ENCODE data around the gene HCAR3. TPM values are rescaled to one million over a fixed set of nuclear protein-coding genes. Genes with fewer than 3 reads are reported as not detected.
"Not testable (repeated sequence)": the region's sequence is repeated elsewhere in the genome, so short reads cannot be mapped to it uniquely, and the experiment has no call there.

HCAR3 gene
- total RNA-seq, 1 experiment from 2014 or later, result not detected

- in situ Hi-C loops (cut with HindIII; ENCODE audit: low pct_unique_long_range_greater_than_20kb, low sequenced_read_pairs), result no loop called here
- DNase-seq (ENCODE audit: low read depth), result no peak
Observed at GRCh38 chr12:122686538-122686937, 30.1 kb downstream of the HCAR3 start.

GRCh38 chr12:122684297-122684813 is 32.3 kb downstream of the HCAR3 start:
- in situ Hi-C loops (cut with HindIII; ENCODE audit: low pct_unique_long_range_greater_than_20kb, low sequenced_read_pairs), result no loop called here
- no peak for DNase-seq (ENCODE audit: low read depth)

- in situ Hi-C loops (cut with HindIII; ENCODE audit: low pct_unique_long_range_greater_than_20kb, low sequenced_read_pairs), result no loop called here
Observed at GRCh38 chr12:122681814-122682213, 34.8 kb downstream of the HCAR3 start.

GRCh38 chr12:122680989-122681388 is 35.6 kb downstream of the HCAR3 start:
- in situ Hi-C loops (cut with HindIII; ENCODE audit: low pct_unique_long_range_greater_than_20kb, low sequenced_read_pairs); DNase-seq (ENCODE audit: low read depth): not testable (repeated sequence)

More at GRCh38 chr12:122681814-122682213, 34.8 kb downstream of the HCAR3 start:
- DNase-seq (ENCODE audit: low read depth), result no peak

- in situ Hi-C loops (cut with HindIII; ENCODE audit: low pct_unique_long_range_greater_than_20kb, low sequenced_read_pairs); DNase-seq (ENCODE audit: low read depth): not testable (repeated sequence)
Observed at GRCh38 chr12:122676781-122677180, 39.8 kb downstream of the HCAR3 start.

GRCh38 chr12:122676015-122676414 is 40.6 kb downstream of the HCAR3 start:
- DNase-seq (ENCODE audit: low read depth); in situ Hi-C loops (cut with HindIII; ENCODE audit: low pct_unique_long_range_greater_than_20kb, low sequenced_read_pairs): not testable (repeated sequence)

- no peak for DNase-seq (ENCODE audit: low read depth)
- in situ Hi-C loops (cut with HindIII; ENCODE audit: low pct_unique_long_range_greater_than_20kb, low sequenced_read_pairs), result no loop called here
Observed at GRCh38 chr12:122672515-122672914, 44.1 kb downstream of the HCAR3 start.

- in situ Hi-C loops (cut with HindIII; ENCODE audit: low pct_unique_long_range_greater_than_20kb, low sequenced_read_pairs), result no loop called here
- DNase-seq (ENCODE audit: low read depth), result peak; percentile 55
Observed at GRCh38 chr12:122669397-122670070, 47.1 kb downstream of the HCAR3 start.

- DNase-seq (ENCODE audit: low read depth), result no peak
- in situ Hi-C loops (cut with HindIII; ENCODE audit: low pct_unique_long_range_greater_than_20kb, low sequenced_read_pairs), result no loop called here
Observed at GRCh38 chr12:122668268-122668667, 48.3 kb downstream of the HCAR3 start.

- DNase-seq (ENCODE audit: low read depth), result no peak
- in situ Hi-C loops (cut with HindIII; ENCODE audit: low pct_unique_long_range_greater_than_20kb, low sequenced_read_pairs), result no loop called here
Observed at GRCh38 chr12:122665759-122666158, 50.9 kb downstream of the HCAR3 start.

GRCh38 chr12:122665349-122665748 is 51.3 kb downstream of the HCAR3 start:
- no peak for DNase-seq (ENCODE audit: low read depth)
- in situ Hi-C loops (cut with HindIII; ENCODE audit: low pct_unique_long_range_greater_than_20kb, low sequenced_read_pairs), result no loop called here

Other genes with a start within 250 kb of the HCAR3 start
- 12.9 and 16.5 TPM in 2 replicates for gene ZCCHC8, start 215.9 kb downstream of the HCAR3 start, total RNA-seq (2014; rRNA removed; shearing (Covaris generic); ENCODE audit: low replicate concordance)
- 16.9 and 29.3 TPM in 2 replicates for gene RSRC2, start 189.9 kb downstream of the HCAR3 start, total RNA-seq (2014; rRNA removed; shearing (Covaris generic); ENCODE audit: low replicate concordance)
- gene KNTC1, start 189.6 kb downstream of the HCAR3 start, total RNA-seq (2014; rRNA removed; shearing (Covaris generic); ENCODE audit: low replicate concordance), result 28.6 and 32.6 TPM in 2 replicates
- not detected in 2 replicates for gene HCAR2, start 13.5 kb downstream of the HCAR3 start, total RNA-seq (2014; rRNA removed; shearing (Covaris generic); ENCODE audit: low replicate concordance)
- gene HCAR1, start 14.0 kb upstream of the HCAR3 start, total RNA-seq (2014; rRNA removed; shearing (Covaris generic); ENCODE audit: low replicate concordance), result not detected in 2 replicates
- 7.3 and 7.4 TPM in 2 replicates for gene DENR, start 36.0 kb upstream of the HCAR3 start, total RNA-seq (2014; rRNA removed; shearing (Covaris generic); ENCODE audit: low replicate concordance)
- 1.1 and 1.5 TPM in 2 replicates for gene CCDC62, start 57.8 kb upstream of the HCAR3 start, total RNA-seq (2014; rRNA removed; shearing (Covaris generic); ENCODE audit: low replicate concordance)
- gene HIP1R, start 118.6 kb upstream of the HCAR3 start, total RNA-seq (2014; rRNA removed; shearing (Covaris generic); ENCODE audit: low replicate concordance), result 56.1 and 67.4 TPM in 2 replicates
- gene VPS37B, start 179.3 kb upstream of the HCAR3 start, total RNA-seq (2014; rRNA removed; shearing (Covaris generic); ENCODE audit: low replicate concordance), result 37.8 and 42.2 TPM in 2 replicates
- gene ABCB9, start 249.7 kb upstream of the HCAR3 start, total RNA-seq (2014; rRNA removed; shearing (Covaris generic); ENCODE audit: low replicate concordance), result 1.4 and 4.8 TPM in 2 replicates

All from Caki2 (cell line).